GM12875 (cell line): ENCODE data around the gene NOP53.
"Not testable (repeated sequence)": the region's sequence is repeated elsewhere in the genome, so short reads cannot be mapped to it uniquely, and the experiment has no call there.

Experiments used
- H3K4me3 ChIP-seq: one replicate; pipeline ENCODE4 v1.5.1; 2011; ENCODE audit warnings: low read depth, low read length, control low read depth
- CTCF ChIP-seq: IDR thresholded peaks from 2 replicates; pipeline ENCODE4 v1.5.1; 2011; ENCODE audit warnings: low read depth, mild to moderate bottlenecking, control low read depth, inconsistent platforms, low read length, moderate library complexity, borderline replicate concordance; ENCODE audit not compliant: insufficient read depth

The NOP53 gene

GRCh38 chr19:47723581-47723940 is 21.8 kb upstream of the NOP53 start:
- no peak for TF ChIP-seq CTCF
- H3K4me3 ChIP-seq: no peak overlapping the region

DNA sequence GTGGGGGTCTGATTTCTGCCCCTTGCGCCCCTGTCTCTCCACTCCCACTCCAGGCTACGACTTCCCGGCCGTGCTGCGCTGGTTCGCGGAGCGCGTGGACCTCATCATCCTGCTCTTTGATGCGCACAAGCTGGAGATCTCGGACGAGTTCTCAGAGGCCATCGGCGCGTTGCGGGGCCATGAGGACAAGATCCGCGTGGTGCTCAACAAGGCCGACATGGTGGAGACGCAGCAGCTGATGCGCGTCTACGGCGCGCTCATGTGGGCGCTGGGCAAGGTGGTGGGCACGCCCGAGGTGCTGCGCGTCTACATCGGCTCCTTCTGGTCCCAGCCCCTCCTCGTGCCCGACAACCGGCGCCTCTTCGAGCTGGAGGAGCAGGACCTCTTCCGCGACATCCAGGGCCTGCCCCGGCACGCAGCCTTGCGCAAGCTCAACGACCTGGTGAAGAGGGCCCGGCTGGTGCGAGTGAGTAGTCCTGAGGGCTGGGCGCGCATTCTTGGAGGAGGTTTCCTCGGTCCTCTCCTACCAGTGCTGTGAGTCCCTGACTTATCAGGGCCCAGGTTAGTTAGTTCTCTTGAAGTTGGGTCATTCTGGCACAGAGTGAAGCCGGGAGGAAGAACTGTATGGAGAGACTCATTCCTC is 19.5 kb upstream of the NOP53 start:
- TF ChIP-seq CTCF: no peak
- H3K4me3 ChIP-seq: no peak overlapping the region

GRCh38 chr19:47726467-47726866 is 18.9 kb upstream of the NOP53 start:
- no peak for TF ChIP-seq CTCF
- no peak overlapping the region for H3K4me3 ChIP-seq

DNA sequence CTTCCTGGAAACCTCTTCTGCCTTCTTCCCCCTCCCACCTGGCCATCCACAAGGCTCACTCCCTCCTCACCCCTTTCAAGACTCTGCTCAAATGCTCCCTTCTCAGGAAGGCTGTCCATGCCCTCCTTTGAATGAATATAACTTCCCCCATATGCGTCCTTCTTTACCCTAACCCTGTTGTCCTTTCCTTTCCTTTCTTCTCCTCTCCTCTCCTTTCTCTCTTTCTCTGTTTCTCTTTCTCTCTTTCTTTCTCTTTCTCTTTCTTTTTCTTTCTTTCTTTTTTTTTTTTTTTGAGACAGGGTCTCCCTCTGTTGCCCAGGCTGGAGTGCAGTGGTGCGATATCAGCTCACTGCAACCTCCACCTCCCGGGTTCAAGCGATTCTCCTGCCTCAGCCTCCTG is 17.1 kb upstream of the NOP53 start:
- H3K4me3 ChIP-seq: not testable (repeated sequence)

DNA sequence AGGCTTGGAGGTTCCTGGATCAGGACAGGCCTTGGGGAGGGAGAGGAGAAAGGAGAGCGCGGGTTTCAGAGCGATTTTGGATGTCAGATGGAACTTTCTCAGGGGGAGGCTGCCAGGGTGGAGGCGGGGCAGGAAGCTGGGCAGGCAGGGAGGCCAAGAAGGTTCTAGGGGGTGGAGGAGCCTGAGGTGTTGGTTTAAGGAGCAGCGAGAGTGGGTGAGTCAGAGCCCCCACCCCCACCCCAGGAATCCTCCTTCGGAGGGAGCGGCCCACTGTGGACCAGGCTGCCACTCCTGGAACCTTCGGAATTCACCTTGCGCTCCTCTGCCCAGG is 15.9 kb upstream of the NOP53 start:
- no peak for TF ChIP-seq CTCF
- no peak overlapping the region for H3K4me3 ChIP-seq

- TF ChIP-seq CTCF: no peak
- H3K4me3 ChIP-seq: no peak overlapping the region
Observed at GRCh38 chr19:47729799-47730520, 15.4 kb upstream of the NOP53 start.

- TF ChIP-seq CTCF: no peak
- H3K4me3 ChIP-seq: no peak overlapping the region
Observed at GRCh38 chr19:47730521-47730889, 14.8 kb upstream of the NOP53 start.

DNA sequence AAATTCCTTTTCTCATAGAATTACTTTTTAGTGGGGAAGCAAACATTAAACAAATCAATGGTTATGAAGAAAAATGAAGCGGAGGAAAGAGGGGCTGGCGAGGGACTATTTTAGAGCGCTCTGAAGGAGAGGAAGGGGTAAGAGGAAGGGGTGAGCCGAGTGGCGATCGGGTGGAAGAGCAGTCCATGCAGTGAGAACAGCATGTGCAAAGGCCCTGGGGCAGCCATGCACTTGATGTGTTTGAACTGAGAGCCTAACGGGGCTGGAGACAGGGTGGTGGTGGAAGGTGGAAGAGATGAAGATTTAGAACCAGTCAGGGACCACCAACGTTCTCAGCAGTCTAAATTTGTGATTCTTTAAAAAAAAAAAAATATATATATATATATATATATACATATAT is 14.4 kb upstream of the NOP53 start:
- no peak for TF ChIP-seq CTCF
- no peak overlapping the region for H3K4me3 ChIP-seq
